A204.1 (cell line): ENCODE measurements around the gene CTU1.
"Not testable (repeated sequence)": the region's sequence is repeated elsewhere in the genome, so short reads cannot be mapped to it uniquely, and the experiment has no call there.

Source experiments
- FAIRE-seq: peaks from 2 replicates; lab custom pipeline; 2012; peaks lifted over from hg19 to GRCh38; lab: Jason Lieb, UNC

The CTU1 gene

GRCh38 chr19:51108066-51108804 is at the start of gene CTU1:
Gene CTU1 (minus strand): TSS chr19:51108409. CDS start chr19:51104569, 3,840 bp downstream.
- FAIRE-seq, result peak; percentile 98

GRCh38 chr19:51157265-51157664 is 49.1 kb upstream of the CTU1 start:
- FAIRE-seq, result no peak

- no peak for FAIRE-seq
Observed at GRCh38 chr19:51156710-51157109, 48.5 kb upstream of the CTU1 start.

GRCh38 chr19:51150627-51151026 is 42.4 kb upstream of the CTU1 start:
- no peak for FAIRE-seq

- no peak for FAIRE-seq
Observed at GRCh38 chr19:51148580-51148979, 40.4 kb upstream of the CTU1 start.

- no peak for FAIRE-seq
Observed at GRCh38 chr19:51147663-51148062, 39.5 kb upstream of the CTU1 start.

GRCh38 chr19:51146751-51147150 is 38.5 kb upstream of the CTU1 start:
- FAIRE-seq, result no peak

- FAIRE-seq, result no peak
Observed at GRCh38 chr19:51145916-51146493, 37.8 kb upstream of the CTU1 start.

GRCh38 chr19:51144482-51145045 is 36.4 kb upstream of the CTU1 start:
- FAIRE-seq, result no peak

- no peak for FAIRE-seq
Observed at GRCh38 chr19:51143486-51143885, 35.3 kb upstream of the CTU1 start.

- FAIRE-seq, result not testable (repeated sequence)
Observed at GRCh38 chr19:51142809-51143475, 34.7 kb upstream of the CTU1 start.

GRCh38 chr19:51142119-51142518 is 33.9 kb upstream of the CTU1 start, which contains the start of gene SIGLEC7:
Gene SIGLEC7 (plus strand): TSS chr19:51142301. CDS start chr19:51142370, 69 bp downstream.
- FAIRE-seq, result no peak

GRCh38 chr19:51141181-51141580 is 33.0 kb upstream of the CTU1 start:
- no peak for FAIRE-seq

- FAIRE-seq, result no peak
Observed at GRCh38 chr19:51140441-51140840, 32.2 kb upstream of the CTU1 start.

- FAIRE-seq, result no peak
Observed at GRCh38 chr19:51139299-51140014, 31.2 kb upstream of the CTU1 start.

GRCh38 chr19:51138549-51138979 is 30.4 kb upstream of the CTU1 start:
- FAIRE-seq, result no peak

GRCh38 chr19:51137792-51138425 is 29.7 kb upstream of the CTU1 start:
- FAIRE-seq, result no peak

- FAIRE-seq, result no peak
Observed at GRCh38 chr19:51136851-51137551, 28.8 kb upstream of the CTU1 start.

GRCh38 chr19:51135986-51136762 is 28.0 kb upstream of the CTU1 start:
- FAIRE-seq, result no peak

- no peak for FAIRE-seq
Observed at GRCh38 chr19:51135004-51135403, 26.8 kb upstream of the CTU1 start.
